C4-2B (cell line): Measurements from ENCODE around the gene RDH13.

Source experiments
- H3K27ac ChIP-seq: fragments of 450-650 bp; 2 replicates; pipeline ENCODE4 v1.5.1; 2017
- CTCF ChIP-seq: fragments of 450-650 bp; conservative IDR thresholded peaks from 2 replicates; pipeline ENCODE4 v1.5.1; 2017; ENCODE audit warnings: mild to moderate bottlenecking
- ZFX ChIP-seq: fragments of 450-650 bp; IDR thresholded peaks from 2 replicates; pipeline ENCODE4 v1.6.1; 2017

The RDH13 gene

GRCh38 chr19:55084416-55084815 is 21.5 kb upstream of the RDH13 start:
- H3K27ac ChIP-seq, result no peak overlapping the region
- TF ChIP-seq ZFX (no peak), CTCF (no peak)

GRCh38 chr19:55083004-55083850 is 20.3 kb upstream of the RDH13 start:
- TF ChIP-seq ZFX (no peak), CTCF (no peak)

GRCh38 chr19:55082020-55082851 is 19.3 kb upstream of the RDH13 start:
- H3K27ac ChIP-seq, result no peak overlapping the region
- no peak for TF ChIP-seq ZFX
- TF ChIP-seq CTCF, result no peak

More at GRCh38 chr19:55083004-55083850, 20.3 kb upstream of the RDH13 start:
- no peak overlapping the region for H3K27ac ChIP-seq

GRCh38 chr19:55081770-55082019 is 18.7 kb upstream of the RDH13 start:
- no peak overlapping the region for H3K27ac ChIP-seq
- TF ChIP-seq ZFX (no peak), CTCF (no peak)

- no peak for TF ChIP-seq CTCF
- TF ChIP-seq ZFX, result no peak
- H3K27ac ChIP-seq, result no peak overlapping the region
Observed at GRCh38 chr19:55080968-55081769, 18.2 kb upstream of the RDH13 start.

- H3K27ac ChIP-seq, result no peak overlapping the region
- TF ChIP-seq ZFX (no peak), CTCF (no peak)
Observed at GRCh38 chr19:55080121-55080967, 17.4 kb upstream of the RDH13 start.
